Fibroblast of skin of abdomen (primary cell): ENCODE results near the gene ACER3.
A peak's percentile ranks its signal among the peaks of the same experiment; 100 is the strongest.
"Not testable (repeated sequence)": the region's sequence is repeated elsewhere in the genome, so short reads cannot be mapped to it uniquely, and the experiment has no call there.

Experiments used
- DNase-seq: peaks from one replicate; pipeline ENCODE4 v3.0.0-alpha.2; 2013

The ACER3 gene

GRCh38 chr11:77001613-77002012 lies 140.9 kb downstream of the ACER3 start:
- DNase-seq = no peak

GRCh38 chr11:77002776-77003175 lies 142.1 kb downstream of the ACER3 start:
- DNase-seq = no peak

DNA sequence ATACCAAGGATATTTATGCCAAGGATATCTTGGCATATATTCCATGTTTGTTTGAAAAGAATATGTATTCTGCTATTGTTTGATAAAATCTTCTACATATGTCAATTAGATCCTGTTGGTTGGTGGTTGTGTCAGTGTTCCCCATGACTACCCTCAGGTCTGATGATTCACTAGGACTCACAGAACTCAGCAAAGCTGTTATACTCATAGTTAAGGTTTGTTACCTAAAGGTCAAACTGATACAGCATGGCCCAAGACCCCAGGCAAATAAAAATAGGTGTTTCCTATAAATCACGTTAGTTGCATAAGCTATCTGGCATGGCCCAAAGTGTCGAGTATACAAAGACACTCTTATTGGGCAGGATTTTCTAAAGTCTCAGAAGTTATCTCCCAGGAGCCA lies 143.2 kb downstream of the ACER3 start:
- no peak for DNase-seq

- no peak for DNase-seq
Measured at GRCh38 chr11:77009533-77010160, 148.9 kb downstream of the ACER3 start.

DNA sequence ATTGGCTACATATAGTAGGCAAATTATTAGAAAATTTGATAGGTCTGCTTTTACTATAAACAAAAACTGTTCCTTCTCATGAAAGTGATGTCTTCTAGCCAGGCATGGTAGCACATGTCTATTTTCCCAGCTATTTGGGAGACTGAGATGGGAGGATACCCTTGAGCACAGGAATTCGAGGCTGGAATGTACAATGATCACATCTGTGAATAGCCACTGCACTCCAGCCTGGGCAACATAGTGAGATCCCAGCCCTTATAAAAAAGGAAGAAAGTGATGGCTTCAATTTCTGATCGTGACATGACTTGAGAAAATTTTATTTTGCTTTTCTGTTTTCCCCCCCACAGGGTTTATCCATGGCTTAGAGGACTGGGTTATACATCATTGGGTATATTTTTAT lies 154.0 kb downstream of the ACER3 start:
- no peak for DNase-seq

DNA sequence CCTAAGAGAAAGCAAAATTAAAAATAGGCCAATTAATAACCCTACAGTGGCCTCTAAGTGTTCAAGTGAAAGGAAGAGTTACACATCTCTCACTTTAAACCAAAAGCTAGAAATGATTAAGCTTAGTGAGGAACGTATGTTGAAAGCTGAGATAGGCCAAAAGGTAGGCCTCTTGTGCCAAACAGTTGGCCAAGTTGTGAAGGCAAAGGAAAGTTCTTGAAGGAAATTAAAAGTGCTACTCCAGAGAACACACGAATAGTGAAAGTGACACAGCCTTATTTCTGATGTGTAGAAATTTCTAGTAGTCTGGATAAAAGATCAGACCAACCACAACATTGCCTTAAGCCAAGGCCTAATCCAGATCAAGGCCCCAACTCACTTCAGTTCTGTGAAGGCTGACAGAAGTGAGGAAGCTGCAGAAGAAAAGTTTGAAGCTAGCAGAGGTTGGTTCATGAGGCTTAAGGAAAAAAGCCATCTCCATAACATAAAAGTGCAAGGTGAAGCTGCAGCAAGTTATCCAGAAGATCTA lies 157.7 kb downstream of the ACER3 start:
- DNase-seq = not testable (repeated sequence)

GRCh38 chr11:77019976-77020595 lies 159.4 kb downstream of the ACER3 start:
- no peak for DNase-seq

DNA sequence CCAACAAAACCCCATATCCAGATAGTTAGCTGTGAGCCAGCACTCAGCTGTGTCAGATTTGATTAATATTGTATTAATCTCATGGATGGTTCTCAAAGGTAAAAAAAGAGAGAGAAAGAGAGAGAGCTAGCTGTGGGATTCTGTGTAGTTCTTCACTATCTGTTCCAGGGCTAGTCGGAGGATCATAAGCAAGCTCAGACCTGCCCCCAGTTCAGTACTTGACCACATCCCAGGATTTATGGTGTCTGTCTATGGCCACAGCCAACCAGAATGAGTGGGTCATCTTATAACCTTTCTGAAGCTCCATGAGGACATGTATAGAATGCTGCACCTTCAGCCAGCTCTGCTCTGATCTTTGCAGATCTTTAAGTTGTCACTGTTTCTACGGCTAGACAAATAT lies 160.0 kb downstream of the ACER3 start:
- DNase-seq = no peak

DNA sequence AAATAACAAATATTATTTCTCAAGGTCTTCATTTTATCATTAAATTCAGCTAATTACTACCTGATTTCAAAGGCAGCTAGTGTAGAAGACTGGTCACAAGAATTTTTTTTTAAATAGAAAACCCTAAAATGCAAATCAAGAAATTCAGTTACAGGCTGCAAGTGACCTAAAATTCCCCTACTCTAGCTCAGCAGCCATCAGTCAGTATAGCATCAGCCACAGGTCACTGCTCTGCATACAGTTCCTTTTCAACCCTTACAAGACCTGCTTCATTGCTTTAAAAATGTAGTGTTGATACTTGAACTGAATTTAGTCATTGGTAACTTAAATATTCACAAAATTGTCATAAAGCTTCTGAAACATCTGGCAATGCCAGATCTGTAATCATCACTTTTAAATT lies 164.0 kb downstream of the ACER3 start:
- no peak for DNase-seq

GRCh38 chr11:77026221-77026620 lies 165.5 kb downstream of the ACER3 start:
- DNase-seq = no peak

DNA sequence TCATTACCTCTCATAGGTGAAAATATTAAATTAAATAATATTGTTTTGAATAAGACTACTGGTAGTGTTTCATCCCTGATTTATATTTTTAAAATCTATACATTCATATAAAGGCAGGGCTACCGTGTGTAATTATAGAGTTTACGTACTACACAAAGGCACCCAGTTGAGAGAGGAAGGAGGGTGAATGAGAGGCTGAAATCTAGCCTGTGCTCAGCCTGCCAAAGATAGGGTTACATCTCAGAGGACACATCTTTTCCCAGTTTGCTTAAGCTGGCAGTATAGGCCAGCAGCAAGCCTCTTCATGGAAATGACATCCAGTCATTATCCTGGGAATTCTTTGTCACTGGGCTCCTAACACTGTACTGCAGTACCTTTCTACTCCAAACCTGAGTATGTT lies 166.0 kb downstream of the ACER3 start:
- no peak for DNase-seq

DNA sequence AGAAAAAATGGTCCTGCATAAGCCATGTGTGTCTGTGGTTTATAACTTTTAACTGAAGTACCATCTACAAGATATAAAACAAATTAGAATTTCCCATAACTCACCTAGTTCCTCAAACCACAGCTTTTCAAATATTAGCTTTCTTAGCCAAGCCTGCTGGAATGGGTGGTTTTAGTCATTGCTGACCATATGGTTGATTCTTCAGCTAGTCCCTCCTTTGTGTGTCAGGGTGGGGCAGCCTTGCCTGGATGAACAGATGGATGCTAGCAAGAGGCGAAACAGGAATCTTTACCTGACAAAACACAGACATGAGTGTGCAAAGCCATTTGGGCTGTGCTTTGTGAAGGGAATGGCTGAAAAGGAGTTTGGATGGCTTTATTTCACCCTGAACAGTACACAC lies 166.6 kb downstream of the ACER3 start:
- peak; percentile 38 for DNase-seq

DNA sequence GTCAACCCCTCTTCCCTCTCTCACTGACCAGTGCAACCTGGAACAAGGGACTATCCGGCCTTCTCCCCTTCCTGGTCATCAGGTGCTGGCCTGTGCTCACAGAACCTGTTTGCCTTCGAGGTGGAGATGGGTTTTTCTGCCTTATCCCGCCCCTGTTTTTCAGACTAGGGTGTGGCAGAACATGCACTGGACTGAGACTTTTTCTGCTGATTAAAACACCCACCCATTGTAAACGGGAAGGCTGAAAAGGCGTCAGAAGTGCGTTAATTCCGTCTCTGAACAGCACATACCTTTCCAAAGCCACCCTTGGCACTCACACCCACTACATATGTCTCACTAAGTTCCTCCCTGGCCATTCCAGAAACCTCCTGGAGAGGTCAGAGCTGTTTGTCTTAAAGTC lies 169.1 kb downstream of the ACER3 start:
- no peak for DNase-seq

DNA sequence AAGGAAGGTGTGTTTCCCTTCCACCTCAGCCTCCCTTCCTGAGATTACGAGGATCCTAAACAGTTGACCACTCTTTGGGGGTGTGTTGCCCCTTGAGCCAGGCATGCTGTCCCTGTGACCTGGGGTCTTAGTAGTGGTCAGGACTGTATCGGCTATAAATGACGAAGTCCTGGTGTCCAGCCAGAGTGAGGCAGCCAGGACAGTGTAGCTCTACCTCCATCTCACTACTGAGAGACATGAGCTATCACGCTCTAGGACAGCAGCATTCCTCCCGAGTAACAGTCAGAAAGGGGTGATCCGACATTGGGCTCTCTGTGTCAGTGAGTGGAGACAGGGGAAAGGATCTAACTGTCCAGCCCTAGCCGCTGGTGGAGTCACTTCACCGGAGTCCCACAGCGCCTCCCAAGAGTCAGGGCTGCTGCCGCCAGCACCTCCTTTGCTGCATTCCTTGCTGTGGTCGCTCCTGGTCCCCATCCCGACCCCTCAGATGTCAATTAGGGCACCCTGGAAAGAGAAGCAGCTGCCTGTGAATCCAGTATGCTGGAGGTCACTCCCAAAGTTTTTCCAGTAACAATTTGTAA lies 170.2 kb downstream of the ACER3 start:
- no peak for DNase-seq

- DNase-seq = no peak
Measured at GRCh38 chr11:77031599-77031998, 170.9 kb downstream of the ACER3 start.

DNA sequence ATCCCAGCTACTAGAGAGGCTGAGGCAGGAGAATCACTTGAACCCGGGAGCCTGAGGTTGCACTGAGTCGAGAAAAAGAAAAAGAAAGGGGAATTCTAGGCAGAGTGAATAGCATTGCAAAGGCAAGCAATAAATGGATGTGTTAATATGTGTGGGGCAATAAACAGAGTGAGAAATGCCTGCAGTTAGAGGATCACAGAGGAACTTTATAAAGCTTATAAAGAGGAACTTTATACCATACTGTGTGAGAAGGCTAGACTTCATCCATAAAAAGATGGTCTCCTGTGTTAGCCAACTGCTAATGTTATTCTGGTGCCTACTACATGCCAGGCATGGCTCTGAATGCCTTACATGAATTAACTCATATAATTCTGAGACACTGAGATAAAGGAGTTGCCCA lies 174.3 kb downstream of the ACER3 start:
- DNase-seq = no peak

GRCh38 chr11:77035580-77035979 lies 174.9 kb downstream of the ACER3 start:
- DNase-seq = no peak

- DNase-seq = no peak
Measured at GRCh38 chr11:77036398-77036797, 175.7 kb downstream of the ACER3 start.

DNA sequence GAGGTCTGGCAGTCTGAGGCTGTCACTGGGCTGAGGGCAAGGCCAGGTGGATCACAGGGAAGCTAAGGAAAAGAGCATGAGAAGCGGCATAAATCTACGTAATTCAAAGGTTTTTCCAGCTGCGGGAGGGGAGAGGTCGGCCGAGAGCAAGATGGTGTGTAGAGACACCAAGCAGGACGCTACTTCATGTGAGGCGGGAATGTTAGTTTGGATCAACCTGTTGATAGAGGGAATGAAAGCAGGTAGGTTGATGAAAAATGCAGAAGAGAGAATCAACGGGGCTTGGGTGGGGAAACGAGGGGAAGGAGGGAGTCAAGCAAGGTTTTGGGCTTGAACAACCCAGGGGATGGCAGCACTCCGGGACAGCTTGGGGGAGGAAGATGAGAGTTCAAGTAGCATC lies 176.3 kb downstream of the ACER3 start:
- no peak for DNase-seq

- DNase-seq = no peak
Measured at GRCh38 chr11:77038029-77038824, 177.5 kb downstream of the ACER3 start.

- DNase-seq = no peak
Measured at GRCh38 chr11:77038825-77039326, 178.2 kb downstream of the ACER3 start.

DNA sequence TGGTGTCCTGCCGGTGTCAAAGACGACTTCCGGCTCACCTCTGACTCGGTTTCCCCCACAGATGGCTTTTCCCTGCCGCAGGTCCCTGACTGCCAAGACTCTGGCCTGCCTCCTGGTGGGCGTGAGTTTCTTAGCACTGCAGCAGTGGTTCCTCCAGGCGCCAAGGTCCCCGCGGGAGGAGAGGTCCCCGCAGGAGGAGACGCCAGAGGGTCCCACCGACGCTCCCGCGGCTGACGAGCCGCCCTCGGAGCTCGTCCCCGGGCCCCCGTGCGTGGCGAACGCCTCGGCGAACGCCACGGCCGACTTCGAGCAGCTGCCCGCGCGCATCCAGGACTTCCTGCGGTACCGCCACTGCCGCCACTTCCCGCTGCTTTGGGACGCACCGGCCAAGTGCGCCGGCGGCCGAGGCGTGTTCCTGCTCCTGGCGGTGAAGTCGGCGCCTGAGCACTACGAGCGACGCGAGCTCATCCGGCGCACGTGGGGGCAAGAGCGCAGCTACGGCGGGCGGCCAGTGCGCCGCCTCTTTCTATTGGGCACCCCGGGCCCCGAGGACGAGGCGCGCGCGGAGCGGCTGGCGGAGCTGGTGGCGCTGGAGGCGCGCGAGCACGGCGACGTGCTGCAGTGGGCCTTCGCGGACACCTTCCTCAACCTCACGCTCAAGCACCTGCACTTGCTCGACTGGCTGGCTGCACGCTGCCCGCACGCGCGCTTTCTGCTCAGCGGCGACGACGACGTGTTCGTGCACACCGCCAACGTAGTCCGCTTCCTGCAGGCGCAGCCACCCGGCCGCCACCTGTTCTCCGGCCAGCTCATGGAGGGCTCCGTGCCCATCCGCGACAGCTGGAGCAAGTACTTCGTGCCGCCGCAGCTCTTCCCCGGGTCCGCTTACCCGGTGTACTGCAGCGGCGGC lies 179.0 kb downstream of the ACER3 start:
- DNase-seq = peak; percentile 20
